IMR-90 (cell line): ENCODE measurements around the gene TMEM63A. TPM values are rescaled to one million over a fixed set of nuclear protein-coding genes. Genes with fewer than 3 reads are reported as not detected.

Experiments
- ATAC-seq: fragments of 200-7000 bp; cut with Tn5 transposase; 2 replicates; pipeline ENCODE4 v1.9.1; 2020; ENCODE audit warnings: low read depth, mild to moderate bottlenecking, moderate library complexity
- BruUV-seq: library from RNA; stranded (reverse); fragments of 400-500 nt; replicated peaks from 2 replicates; lab custom pipeline; 2021; lab: Mats Ljungman, UMichigan
- CTCF ChIA-PET: fragments of 300-600 bp; formaldehyde crosslinking; extraction: SDS; loops from one replicate; lab custom pipeline; 2021; ENCODE audit warnings: antibody characterized with exemption; lab: Yijun Ruan, JAX
- POLR2A ChIA-PET: fragments of 300-600 bp; sonication (Branson Sonifier 250); formaldehyde crosslinking; loops from one replicate; lab custom pipeline; 2022; ENCODE audit warnings: antibody characterized with exemption; ENCODE audit not compliant: unreplicated experiment; lab: Charles Lee
- DNase-seq: peaks from one replicate; pipeline ENCODE4 v3.0.0; 2013
- H2AFZ ChIP-seq: replicated peaks from 2 replicates; pipeline ENCODE3; 2013; ENCODE audit warnings: low read length, mild to moderate bottlenecking; ENCODE audit not compliant: poor library complexity
- H2AK5ac ChIP-seq: 2 replicates; pipeline ENCODE4 v1.6.1; 2013; ENCODE audit warnings: low read depth, low read length, inconsistent platforms
- H2AK9ac ChIP-seq: replicated peaks from 2 replicates; pipeline ENCODE3; 2013; ENCODE audit warnings: mild to moderate bottlenecking, low read depth, low read length, moderate library complexity; ENCODE audit not compliant: poor library complexity
- H2BK120ac ChIP-seq: 2 replicates; pipeline ENCODE4 v1.6.1; 2013; ENCODE audit warnings: low read depth, low read length, inconsistent platforms
- H2BK15ac ChIP-seq: 3 replicates; pipeline ENCODE4 v1.6.1; 2013; ENCODE audit warnings: low read depth, low read length, inconsistent platforms
- H2BK20ac ChIP-seq: 2 replicates; pipeline ENCODE4 v1.6.1; 2013; ENCODE audit warnings: low read depth, mild to moderate bottlenecking, inconsistent platforms, low read length, moderate library complexity
- H2BK5ac ChIP-seq: 2 replicates; pipeline ENCODE4 v1.6.1; 2013; ENCODE audit warnings: mild to moderate bottlenecking, low read depth, low read length, inconsistent platforms; ENCODE audit not compliant: poor library complexity, severe bottlenecking
- H3K14ac ChIP-seq: replicated peaks from 2 replicates; pipeline ENCODE4 v1.6.1; 2013; ENCODE audit warnings: low read depth, low read length, inconsistent platforms
- H3K18ac ChIP-seq: 2 replicates; pipeline ENCODE4 v1.6.1; 2013; ENCODE audit warnings: low read depth, low read length, control low read depth
- H3K23ac ChIP-seq: 2 replicates; pipeline ENCODE4 v1.6.1; 2013; ENCODE audit warnings: low read depth, low read length, inconsistent platforms
- H3K27ac ChIP-seq: 2 replicates; pipeline ENCODE4 v1.5.1; 2013; ENCODE audit warnings: mild to moderate bottlenecking, control low read depth, low read length; ENCODE audit not compliant: insufficient read depth
- H3K27me3 ChIP-seq: 2 replicates; pipeline ENCODE4 v1.6.1; 2013; ENCODE audit warnings: low read length; ENCODE audit not compliant: control insufficient read depth, insufficient read depth
- H3K36me3 ChIP-seq: 2 replicates; pipeline ENCODE4 v1.6.1; 2013; ENCODE audit warnings: low read length, mixed read lengths; ENCODE audit not compliant: control insufficient read depth, insufficient read depth
- H3K4ac ChIP-seq: 2 replicates; pipeline ENCODE4 v1.6.1; 2013; ENCODE audit warnings: low read depth, low read length, inconsistent platforms
- H3K4me1 ChIP-seq: 2 replicates; pipeline ENCODE4 v1.6.1; 2013; ENCODE audit warnings: low read length, mixed read lengths; ENCODE audit not compliant: control insufficient read depth, insufficient read depth
- H3K4me2 ChIP-seq: 2 replicates; pipeline ENCODE4 v1.6.1; 2013; ENCODE audit warnings: low read depth, mild to moderate bottlenecking, control low read depth, low read length, moderate library complexity
- H3K4me3 ChIP-seq: 2 replicates; pipeline ENCODE4 v1.5.1; 2013; ENCODE audit warnings: low read depth, mild to moderate bottlenecking, control low read depth, low read length, moderate library complexity; ENCODE audit not compliant: insufficient read depth
- H3K56ac ChIP-seq: 2 replicates; pipeline ENCODE4 v1.6.1; 2013; ENCODE audit warnings: low read length, inconsistent platforms; ENCODE audit not compliant: insufficient read depth; ENCODE audit errors: extremely low read depth
- H3K79me1 ChIP-seq, 2 experiments: 2 replicates each; pipeline ENCODE4 v1.6.1; 2013; ENCODE audit warnings: low read length in 2 of 2, inconsistent platforms in 1 of 2, low read depth in 1 of 2
- H3K9ac ChIP-seq: 2 replicates; pipeline ENCODE4 v1.6.1; 2013; ENCODE audit warnings: low read depth, low read length, control low read depth
- H3K9me1 ChIP-seq: 2 replicates; pipeline ENCODE4 v1.6.1; 2013; ENCODE audit warnings: low read length, inconsistent platforms; ENCODE audit not compliant: insufficient read depth
- H3K9me3 ChIP-seq: 2 replicates; pipeline ENCODE4 v1.6.1; 2013; ENCODE audit warnings: low read length; ENCODE audit not compliant: control insufficient read depth, insufficient read depth
- H4K20me1 ChIP-seq: 2 replicates; pipeline ENCODE4 v1.6.1; 2013; ENCODE audit warnings: low read length, inconsistent platforms; ENCODE audit not compliant: insufficient read depth
- H4K5ac ChIP-seq: 2 replicates; pipeline ENCODE4 v1.6.1; 2013; ENCODE audit warnings: mild to moderate bottlenecking, low read depth, low read length, control low read depth
- H4K8ac ChIP-seq, 2 experiments: 2 replicates each; pipeline ENCODE4 v1.6.1; 2013; ENCODE audit warnings: low read depth in 2 of 2, low read length in 2 of 2, control low read depth in 1 of 2, inconsistent platforms in 1 of 2
- H4K91ac ChIP-seq: 2 replicates; pipeline ENCODE4 v1.6.1; 2013; ENCODE audit warnings: low read depth, low read length, inconsistent platforms; ENCODE audit not compliant: insufficient read depth
- CEBPB ChIP-seq: IDR thresholded peaks from 2 replicates; pipeline ENCODE4 v1.6.1; 2012; ENCODE audit warnings: low read depth, low read length, improper control_type of control experiment
- WGBS, 2 experiments: methylation state at CpG; one replicate each; pipeline versions ENCODE4 v1.1.5 to v1.1.7; 2013; ENCODE audit warnings: missing lambda C conversion rate in 2 of 2; ENCODE audit not compliant: insufficient read length in 1 of 2; ENCODE audit errors: extremely low coverage in 2 of 2; 5-methylcytosine and 5-hydroxymethylcytosine counted together
- dilution Hi-C: fragments of 300-500 bp; cut with HindIII; formaldehyde crosslinking; loops from one replicate; pipeline ENCODE4 v1.14.3; 2018; ENCODE audit warnings: low sequenced_read_pairs; ENCODE audit not compliant: unreplicated experiment
- in situ Hi-C: fragments of 300-500 bp; cut with MboI; formaldehyde crosslinking; loops from 3 replicates; pipeline ENCODE4 v1.14.3; 2019; ENCODE audit warnings: low sequenced_read_pairs, inconsistent platforms, mixed read lengths
- intact Hi-C: fragments of 100-400 bp; cut with micrococcal nuclease; formaldehyde crosslinking; loops from 2 replicates; pipeline ENCODE4 v1.10.0; 2022
- polyA plus RNA-seq, 3 experiments: library from polyadenylated mRNA; depleted of rRNA; stranded (reverse); fragments of >200 nt; gene quantifications; 2 replicates each; pipeline ENCODE4 v1.2.3, GENCODE V29; 2012; ENCODE audit warnings: low replicate concordance in 1 of 3
- total RNA-seq: library from RNA; depleted of rRNA; stranded (reverse); fragments of >200 nt; gene quantifications from 2 replicates; pipeline ENCODE4 v1.2.3, GENCODE V29; 2012

TMEM63A gene
- total and polyA plus RNA-seq, 2 of the 4 experiments (the other 2 are of a cell fraction): 4.7 to 23.3 TPM

- H3K27me3 ChIP-seq: no peaks in the 10 kb centered on the region
- no peak overlapping the region for H4K91ac ChIP-seq
- no peak overlapping the region for H2AFZ ChIP-seq
- peaks cover 17% of the 10 kb centered on the region for H4K20me1 ChIP-seq
- ATAC-seq (no peak), DNase-seq (no peak)
- H2AK9ac ChIP-seq: no peak overlapping the region
- H3K4me3 ChIP-seq: no peak overlapping the region
- peaks cover 43% of the 10 kb centered on the region for H3K36me3 ChIP-seq
- H3K4me2 ChIP-seq: no peak overlapping the region
- H3K56ac ChIP-seq: no peak overlapping the region
- H3K27ac ChIP-seq: no peak overlapping the region
- no peak overlapping the region for H2BK5ac ChIP-seq
- no peak for TF ChIP-seq CEBPB
- intact Hi-C loops: no loop called here
- no peak overlapping the region for H3K14ac ChIP-seq
- BruUV-seq: no TSS peak
- H4K8ac ChIP-seq: no peak overlapping the region
- dilution Hi-C loops: no loop called here
- POLR2A ChIA-PET: no interaction called here
- 91% methylated on average over 7 of the region's 10 CpGs; no CpG with 5 or more reads in 1 of the 2 experiments for WGBS, 2 experiments
- no peak overlapping the region for H2BK20ac ChIP-seq
- peaks cover 8% of the 10 kb centered on the region for H3K9me1 ChIP-seq
- no peak overlapping the region for H3K4ac ChIP-seq
- no peaks in the 10 kb centered on the region for H3K9me3 ChIP-seq
- H3K9ac ChIP-seq: no peak overlapping the region
- H3K4me1 ChIP-seq: no peaks in the 10 kb centered on the region
- H3K23ac ChIP-seq: no peak overlapping the region
- H3K18ac ChIP-seq: no peak overlapping the region
- no peak overlapping the region for H4K5ac ChIP-seq
- CTCF ChIA-PET: no interaction called here
- no peak overlapping the region for H2BK15ac ChIP-seq
- no peak overlapping the region for H2AK5ac ChIP-seq
- in situ Hi-C loops: no loop called here
- H2BK120ac ChIP-seq: no peak overlapping the region
- H3K79me1 ChIP-seq: peaks cover 4 to 40% of the 10 kb centered on the region in 2 experiments; a peak in 3 of 4 replicates
Observed at GRCh38 chr1:225873281-225873850, 8.8 kb downstream of the TMEM63A start.
